HG02852 (cell line): ENCODE measurements around the gene ANXA3.

Experiments used
- ATAC-seq: cut with Tn5 transposase; IDR thresholded peaks from one replicate; pipeline ENCODE4 v1.9.1; 2021; ENCODE audit warnings: mild to moderate bottlenecking, moderate library complexity; ENCODE audit not compliant: unreplicated experiment

ANXA3 gene

GRCh38 chr4:78609580-78609979 is 58.0 kb downstream of the ANXA3 start:
- ATAC-seq = no peak

DNA sequence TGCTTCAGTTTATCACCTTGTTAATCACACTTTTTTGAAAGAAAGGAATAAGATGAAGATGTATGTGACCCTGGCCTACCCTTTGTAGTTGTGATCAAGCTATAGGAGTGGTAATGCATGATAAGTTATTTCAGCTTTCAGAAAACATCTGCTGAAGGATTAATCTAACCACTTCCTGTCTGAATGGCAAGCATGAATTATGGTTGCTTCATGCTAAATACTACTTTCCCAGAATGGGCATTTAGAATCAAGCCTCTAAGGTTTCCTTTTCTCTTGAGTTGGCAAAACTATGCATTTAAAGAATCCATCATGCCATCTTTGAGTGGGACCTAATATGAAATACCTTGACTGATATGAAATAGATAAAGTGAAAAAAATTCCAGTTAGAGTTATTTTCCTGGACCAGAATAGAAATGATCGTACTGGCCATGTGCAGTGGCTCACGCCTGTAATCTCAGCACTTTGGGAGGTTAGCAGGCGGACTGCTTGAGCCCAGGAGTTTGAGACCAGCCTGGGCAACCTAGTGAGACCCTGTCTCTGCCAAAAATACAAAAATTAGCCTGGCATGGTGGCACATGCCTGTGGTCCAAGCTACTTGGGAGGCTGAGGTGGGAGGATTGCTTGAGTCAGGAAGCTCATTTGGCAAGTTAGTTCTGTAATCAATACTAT is 59.1 kb downstream of the ANXA3 start:
- no peak for ATAC-seq

- ATAC-seq = no peak
Measured at GRCh38 chr4:78611215-78611558, 59.6 kb downstream of the ANXA3 start.

GRCh38 chr4:78612398-78613178 is 61.0 kb downstream of the ANXA3 start:
- no peak for ATAC-seq

DNA sequence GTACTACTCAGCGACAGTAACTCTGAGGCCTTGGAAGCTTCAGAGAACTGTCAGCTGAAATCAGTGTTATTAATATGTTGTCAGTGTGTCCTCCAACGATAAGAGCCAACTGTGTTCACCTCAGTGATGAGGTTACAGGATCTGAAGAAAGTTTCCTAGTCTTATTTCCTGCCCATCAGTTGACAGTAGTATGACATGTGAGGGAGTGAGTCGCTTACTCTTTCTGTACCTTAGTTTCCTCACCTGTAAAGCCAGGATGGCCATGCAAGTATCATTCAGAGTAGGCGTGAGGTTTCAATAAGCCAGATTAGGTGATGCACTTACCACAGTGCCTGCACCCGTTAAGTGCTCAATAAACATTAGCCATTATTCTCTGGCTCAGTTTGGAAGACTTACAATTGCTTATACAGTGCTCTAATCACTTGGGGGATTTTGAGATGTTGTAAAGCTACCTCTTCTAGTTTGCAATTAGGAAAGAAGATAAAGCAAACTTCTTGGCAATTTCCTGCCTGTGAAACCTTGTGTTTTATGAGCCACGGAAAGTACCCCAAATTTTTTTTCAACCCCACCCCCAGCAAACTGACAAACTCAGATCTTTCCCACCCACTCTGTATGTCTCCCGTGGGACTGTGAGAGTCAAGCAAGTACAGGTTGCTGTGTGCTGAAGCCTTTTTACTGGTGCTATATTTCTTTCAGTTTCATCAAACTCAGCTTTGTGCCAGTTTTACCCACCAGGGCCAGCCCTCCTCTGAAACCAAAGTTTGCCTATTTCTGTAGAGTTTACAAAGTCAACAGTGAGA is 62.2 kb downstream of the ANXA3 start:
- ATAC-seq = peak; percentile 79

DNA sequence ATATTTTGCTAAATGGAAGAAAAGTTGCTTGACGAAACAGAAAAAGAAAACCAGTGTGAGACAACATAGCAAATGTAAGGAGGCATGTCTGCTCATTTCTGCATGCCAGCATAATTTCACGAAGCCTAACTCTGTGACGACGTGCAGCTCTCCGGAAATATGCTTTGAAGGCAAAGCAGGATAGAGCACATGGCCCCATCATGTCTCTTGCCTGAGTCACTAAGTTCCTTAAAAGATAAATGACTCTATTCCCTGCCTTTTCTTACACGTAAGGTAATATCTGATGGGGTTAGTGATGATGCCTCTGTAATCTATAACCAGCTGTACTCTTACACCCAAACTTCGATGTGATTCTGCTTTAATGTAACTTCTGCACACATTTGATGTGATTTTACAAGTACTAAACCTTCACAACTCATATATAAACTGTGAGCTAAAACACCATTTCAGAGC is 64.5 kb downstream of the ANXA3 start:
- ATAC-seq = no peak

GRCh38 chr4:78618436-78618835 is 66.9 kb downstream of the ANXA3 start:
- ATAC-seq = no peak

DNA sequence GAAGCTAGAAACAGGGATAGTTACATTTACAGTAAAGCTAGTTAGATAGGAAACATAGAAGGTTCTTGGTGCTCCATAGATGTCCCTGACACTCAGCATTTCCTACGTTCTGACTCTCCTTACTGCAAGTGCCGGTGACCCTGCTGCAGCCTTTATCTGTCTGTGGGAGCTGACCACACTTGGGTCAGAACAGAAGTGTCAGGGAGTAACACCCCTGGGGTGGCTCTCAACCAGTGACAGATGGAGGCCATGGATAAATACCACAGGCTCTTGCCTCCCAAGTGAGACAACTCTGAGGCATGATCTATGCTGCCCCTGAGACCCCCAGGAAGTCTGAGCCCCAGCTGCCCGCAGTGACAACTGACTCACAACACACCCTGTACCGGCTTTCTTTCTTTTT is 69.8 kb downstream of the ANXA3 start:
- ATAC-seq = no peak

DNA sequence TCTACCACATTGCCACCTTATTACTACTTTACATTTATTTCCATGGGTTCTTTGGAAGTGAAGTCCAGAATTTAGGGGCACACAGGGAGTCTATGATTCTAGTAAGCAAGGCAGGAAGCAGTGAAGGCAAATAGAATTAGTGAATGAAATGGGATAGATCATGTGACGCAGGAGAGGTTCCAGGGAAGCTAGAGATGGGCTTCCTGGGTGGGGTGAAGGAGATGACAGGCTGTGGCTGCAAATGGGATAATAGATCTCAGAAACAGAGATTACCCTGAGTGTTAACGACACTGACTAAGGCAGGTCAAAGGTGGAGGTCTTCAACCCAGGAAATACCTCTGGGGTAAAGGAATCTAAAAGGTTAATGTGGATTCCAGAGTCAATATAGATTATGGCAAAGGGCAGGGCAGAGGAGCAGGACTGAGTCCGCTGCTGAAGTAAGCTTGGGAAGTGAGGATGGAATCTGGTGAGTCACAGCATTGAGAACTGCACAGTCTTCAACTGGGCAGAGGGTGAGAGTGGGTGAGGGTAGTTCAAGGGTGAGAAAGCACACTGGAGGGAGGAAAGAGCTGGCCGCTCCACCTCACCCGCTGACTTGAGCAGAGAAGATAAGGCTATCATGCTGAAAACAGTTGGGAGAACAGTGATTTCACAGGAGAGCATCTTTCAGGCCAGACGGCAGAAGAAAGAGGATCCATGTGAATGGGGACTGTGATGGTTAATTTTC is 70.8 kb downstream of the ANXA3 start:
- no peak for ATAC-seq

- no peak for ATAC-seq
Measured at GRCh38 chr4:78624048-78624447, 72.5 kb downstream of the ANXA3 start.

- no peak for ATAC-seq
Measured at GRCh38 chr4:78625073-78625472, 73.5 kb downstream of the ANXA3 start.

DNA sequence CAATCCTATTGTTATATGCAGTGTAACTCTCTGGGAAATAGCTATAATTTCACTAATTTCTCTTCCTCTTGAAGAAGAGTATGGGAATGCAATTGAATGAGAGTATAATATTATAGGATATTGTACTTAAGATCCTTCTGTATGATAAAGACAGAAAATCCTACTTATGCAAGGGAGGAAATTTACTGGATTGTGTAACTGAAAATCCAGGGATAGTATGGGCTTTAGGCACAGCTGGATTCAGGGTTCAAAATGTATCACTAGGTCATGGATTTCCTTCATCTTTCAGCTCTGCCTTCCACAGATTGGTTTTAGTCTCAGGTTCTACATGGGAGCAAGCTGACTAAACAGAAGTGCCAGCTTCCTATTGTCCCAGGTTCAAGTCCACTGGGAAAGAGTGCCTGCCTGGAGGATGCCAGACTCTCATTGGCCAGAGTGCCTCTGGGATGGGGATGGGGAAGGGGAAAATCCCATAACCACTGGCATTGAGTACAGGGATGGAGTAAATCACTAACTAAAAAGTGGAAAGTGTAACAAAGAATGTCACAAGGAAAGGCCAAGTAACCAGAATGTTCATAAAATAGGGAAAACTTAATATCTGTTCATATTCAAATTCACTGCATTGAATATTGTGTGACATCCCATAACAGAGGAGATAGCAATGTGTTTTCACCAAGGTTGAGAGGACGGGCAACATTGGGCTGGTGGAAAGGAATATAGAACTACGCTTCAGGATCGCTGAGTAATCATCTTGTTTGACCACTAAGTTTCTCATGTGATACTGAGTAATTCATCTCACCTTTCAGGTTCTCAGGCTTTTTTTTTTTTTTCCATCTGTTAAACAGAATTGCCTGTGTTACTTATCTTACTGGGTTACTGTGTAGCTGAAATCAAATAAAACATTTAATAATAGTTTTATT is 75.7 kb downstream of the ANXA3 start:
- no peak for ATAC-seq

DNA sequence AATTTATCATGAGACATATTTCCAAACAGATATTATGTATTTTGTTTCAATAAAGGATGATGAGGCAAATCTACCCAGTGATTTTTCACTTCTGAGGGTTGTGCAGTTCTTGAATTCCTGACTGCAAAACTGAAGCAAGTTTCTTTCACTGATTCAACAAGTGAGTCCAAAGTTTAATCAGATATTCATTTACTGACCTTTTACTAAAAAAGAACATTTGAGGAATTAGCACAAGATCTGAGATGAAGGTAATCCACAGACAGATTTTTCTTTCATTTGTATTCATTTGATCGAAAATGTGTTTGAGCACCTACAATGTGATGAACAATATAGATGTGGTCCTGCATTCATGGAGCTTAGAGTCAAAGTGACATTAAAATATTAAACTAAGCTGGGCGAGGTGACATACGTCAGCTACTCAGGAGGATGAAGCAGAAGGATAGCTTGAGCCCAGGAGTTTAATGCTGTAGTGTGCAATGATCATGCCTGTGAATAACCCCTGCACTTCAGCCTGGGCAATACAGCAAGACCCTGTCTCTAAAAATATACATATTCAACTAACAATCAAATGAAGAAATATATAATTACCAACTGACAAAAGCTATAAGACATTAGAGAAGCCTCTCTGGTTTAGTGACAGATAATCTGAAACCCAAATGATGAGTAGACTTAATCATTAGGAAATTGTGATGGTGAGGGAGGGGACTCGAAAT is 76.6 kb downstream of the ANXA3 start:
- no peak for ATAC-seq

DNA sequence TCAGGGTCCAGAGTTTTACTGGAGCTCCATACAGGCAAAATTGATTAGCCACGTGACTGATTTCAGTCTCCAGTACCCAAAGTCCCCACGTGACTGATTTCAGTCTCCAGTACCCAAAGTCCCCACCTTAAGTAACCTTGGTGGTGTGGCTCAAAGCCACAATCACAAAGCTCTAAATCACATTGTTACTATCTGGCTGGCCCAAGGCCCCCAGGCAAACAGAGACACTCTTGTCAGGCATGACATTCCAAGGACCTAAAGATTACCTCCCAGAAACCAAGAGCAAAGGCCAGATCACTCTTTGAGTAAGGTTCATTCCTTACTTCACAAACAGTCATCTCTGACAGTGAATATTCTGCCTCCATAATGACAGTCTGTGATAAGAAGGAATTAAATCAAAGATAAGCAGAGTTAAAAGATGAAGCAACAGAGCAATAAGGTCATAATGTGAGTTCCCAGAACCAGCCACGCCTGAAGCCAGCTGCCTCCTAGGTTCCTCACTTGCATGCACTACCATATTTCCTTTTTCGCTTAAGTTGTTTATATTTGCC is 78.5 kb downstream of the ANXA3 start:
- ATAC-seq = no peak

DNA sequence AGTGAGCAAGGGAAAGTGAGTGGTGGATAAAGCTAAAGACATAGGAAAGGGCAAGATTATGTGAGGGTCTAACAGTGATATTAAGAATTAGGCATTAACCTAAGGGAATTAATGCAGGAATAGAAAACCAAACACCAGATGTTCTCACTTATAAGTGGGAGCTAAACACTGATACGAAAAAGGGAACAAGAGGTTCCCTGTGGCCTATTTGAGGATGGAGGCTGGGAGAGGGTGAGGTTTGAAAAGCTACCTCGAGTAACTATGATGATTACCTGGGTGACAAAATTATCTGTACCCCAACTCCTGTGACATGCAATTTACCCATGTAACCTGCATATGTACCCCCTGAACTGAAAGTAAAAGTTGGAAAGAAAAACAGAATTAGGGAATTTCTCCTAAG is 79.0 kb downstream of the ANXA3 start:
- no peak for ATAC-seq

GRCh38 chr4:78634011-78634664 is 82.6 kb downstream of the ANXA3 start:
- ATAC-seq = no peak

- ATAC-seq = peak; percentile 71
Measured at GRCh38 chr4:78638337-78639172, 87.0 kb downstream of the ANXA3 start.

DNA sequence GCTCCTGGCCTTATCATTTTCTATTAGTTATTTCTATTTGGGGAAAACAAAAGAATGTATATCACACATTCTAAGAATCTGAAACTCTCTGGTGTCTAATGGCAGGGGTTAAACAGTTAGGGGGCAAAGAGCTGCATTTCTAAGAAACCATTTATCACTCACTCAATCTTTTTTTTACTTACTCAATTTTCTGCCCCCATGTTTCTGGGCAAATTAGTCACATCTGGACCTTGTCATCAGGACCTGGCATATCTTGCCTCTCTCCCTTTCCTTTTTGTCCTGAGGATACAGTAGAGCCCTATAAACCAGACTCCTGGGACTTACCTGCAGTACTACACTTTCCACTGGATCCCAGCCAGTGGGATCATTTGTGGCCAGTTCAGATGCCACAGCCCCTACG is 89.1 kb downstream of the ANXA3 start:
- ATAC-seq = no peak
